Myocyte (in vitro differentiated cells): ENCODE measurements around the gene USP5. TPM values are rescaled to one million over a fixed set of nuclear protein-coding genes. Genes with fewer than 3 reads are reported as not detected.

Source experiments
- DNase-seq: peaks from one replicate; pipeline ENCODE4 v3.0.0-alpha.2; 2012; ENCODE audit warnings: low read depth
- polyA plus RNA-seq: library from polyadenylated mRNA; unstranded; fragments of >200 nt; gene quantifications from one replicate; pipeline ENCODE4 v1.2.1, GENCODE V29; 2012; ENCODE audit warnings: missing spikeins
- total RNA-seq: library from RNA; depleted of rRNA; stranded (reverse); fragments of >200 nt; gene quantifications from 2 replicates; pipeline ENCODE4 v1.2.3, GENCODE V29; 2014

USP5 gene
- 146 and 154 TPM in 2 replicates for total RNA-seq
- polyA plus RNA-seq = 120 TPM

- DNase-seq = peak; percentile 100
Observed at GRCh38 chr12:6851921-6852650, at the start of gene USP5. USP5 (plus strand) TSS chr12:6852150; CDS start chr12:6852180, 30 bp downstream.

- no peak for DNase-seq
Observed at GRCh38 chr12:6807170-6807569, 44.8 kb upstream of the USP5 start.

GRCh38 chr12:6809056-6809455 is 42.9 kb upstream of the USP5 start:
- DNase-seq = no peak

GRCh38 chr12:6810758-6811157 is 41.2 kb upstream of the USP5 start:
- DNase-seq = no peak

- DNase-seq = no peak
Observed at GRCh38 chr12:6813363-6813762, 38.6 kb upstream of the USP5 start.

- DNase-seq = no peak
Observed at GRCh38 chr12:6816598-6816997, 35.4 kb upstream of the USP5 start.

- no peak for DNase-seq
Observed at GRCh38 chr12:6817098-6817497, 34.9 kb upstream of the USP5 start.

GRCh38 chr12:6817662-6818157 is 34.2 kb upstream of the USP5 start:
- DNase-seq = no peak

- DNase-seq = no peak
Observed at GRCh38 chr12:6818222-6818621, 33.7 kb upstream of the USP5 start.

- DNase-seq = no peak
Observed at GRCh38 chr12:6818645-6819044, 33.3 kb upstream of the USP5 start.

GRCh38 chr12:6819106-6820030 is 32.6 kb upstream of the USP5 start:
- no peak for DNase-seq

GRCh38 chr12:6820166-6820565 is 31.8 kb upstream of the USP5 start:
- no peak for DNase-seq

GRCh38 chr12:6821591-6822425 is 30.1 kb upstream of the USP5 start, which contains the start of gene GPR162:
GPR162 (plus strand) TSS chr12:6821821; CDS start chr12:6823899, 2,078 bp downstream.
- peak; percentile 42 for DNase-seq

GRCh38 chr12:6822426-6823135 is 29.4 kb upstream of the USP5 start:
- DNase-seq = no peak

GRCh38 chr12:6823182-6824084 is 28.5 kb upstream of the USP5 start:
- DNase-seq = no peak

GRCh38 chr12:6824085-6824775 is 27.7 kb upstream of the USP5 start:
- no peak for DNase-seq

- peak; percentile 16 for DNase-seq
Observed at GRCh38 chr12:6824901-6825381, 27.0 kb upstream of the USP5 start.

- peak; percentile 89 for DNase-seq
Observed at GRCh38 chr12:6825398-6826124, 26.4 kb upstream of the USP5 start.
